ENCODE data around the gene TIGD6.
"Not testable (repeated sequence)": the region's sequence is repeated elsewhere in the genome, so short reads cannot be mapped to it uniquely, and the experiment has no call there.

Gene TIGD6

DNA sequence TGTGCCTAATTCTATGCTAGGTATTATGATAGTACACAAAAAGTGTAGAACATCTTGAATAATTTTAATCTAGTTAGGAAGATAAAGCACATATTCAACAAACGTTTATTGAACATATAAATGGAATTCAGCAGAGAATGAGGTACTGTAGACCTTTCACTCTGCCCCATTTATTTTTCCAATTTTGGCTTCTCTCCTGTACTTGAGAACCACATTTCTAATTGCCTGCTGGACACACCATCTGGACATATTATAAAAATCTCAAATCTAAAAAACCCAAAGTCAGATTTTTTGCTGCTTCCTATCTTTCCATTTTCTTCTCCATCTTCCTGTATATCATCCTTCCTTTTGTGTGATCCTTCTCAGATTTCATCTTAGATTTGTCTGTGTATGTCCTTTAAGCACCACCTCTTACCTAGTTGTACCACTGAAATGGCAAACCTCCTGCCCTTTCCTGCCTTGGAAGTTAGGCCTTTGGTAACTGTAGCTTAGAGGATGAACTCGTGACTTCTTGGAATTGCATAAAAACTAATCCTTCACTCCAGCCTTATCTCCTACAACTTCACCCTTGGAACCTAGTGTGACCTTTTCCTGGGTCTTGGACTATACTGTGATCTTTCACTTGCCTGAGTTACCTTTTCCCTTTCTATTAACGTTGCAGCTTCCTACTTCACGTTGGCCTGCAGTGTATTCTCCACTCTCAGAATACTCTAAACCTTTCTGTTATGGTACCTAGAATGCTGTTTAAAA lies 31.1 kb downstream of the TIGD6 start:
- no peak for DNase-seq (ENCODE audit: low spot score)

DNA sequence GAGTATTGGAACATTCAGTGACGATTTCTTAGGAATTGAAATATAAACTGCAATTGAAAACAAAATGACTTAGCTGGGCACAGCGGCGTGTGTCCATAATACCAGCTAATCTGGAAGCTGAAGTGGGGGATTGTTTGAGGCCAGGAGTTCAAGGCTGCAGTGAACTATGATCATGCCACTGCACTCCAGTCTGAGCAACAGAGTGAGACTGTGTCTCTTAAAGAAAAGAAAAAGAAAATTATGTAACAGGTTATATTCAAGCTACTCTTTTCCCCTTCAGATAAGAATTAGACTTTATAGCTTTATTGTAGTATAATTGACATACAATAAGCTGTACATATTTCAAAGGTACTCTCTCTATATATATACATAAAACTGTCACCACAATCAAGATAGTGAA lies 33.5 kb downstream of the TIGD6 start:
- no peak for DNase-seq (ENCODE audit: low spot score)

DNA sequence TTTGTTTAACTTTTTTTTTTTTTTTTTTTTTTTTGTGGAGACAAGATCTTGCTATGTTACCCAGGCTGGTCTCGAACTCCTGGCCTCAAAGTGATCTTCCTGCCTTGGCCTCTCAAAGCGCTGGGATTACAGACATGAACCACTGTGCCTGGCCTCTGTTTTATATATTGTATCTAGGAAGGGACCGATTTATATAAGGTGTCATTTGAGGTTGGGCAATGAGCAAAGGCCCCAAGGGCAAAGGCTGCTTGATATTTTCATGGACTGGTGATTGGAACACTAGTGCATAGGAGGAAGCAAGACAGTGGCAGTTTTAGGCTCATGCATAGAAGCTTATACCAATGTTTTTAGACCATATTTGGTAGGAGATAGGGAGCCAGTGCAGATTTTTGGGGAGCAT lies 36.7 kb downstream of the TIGD6 start:
- DNase-seq (ENCODE audit: low spot score), result no peak

DNA sequence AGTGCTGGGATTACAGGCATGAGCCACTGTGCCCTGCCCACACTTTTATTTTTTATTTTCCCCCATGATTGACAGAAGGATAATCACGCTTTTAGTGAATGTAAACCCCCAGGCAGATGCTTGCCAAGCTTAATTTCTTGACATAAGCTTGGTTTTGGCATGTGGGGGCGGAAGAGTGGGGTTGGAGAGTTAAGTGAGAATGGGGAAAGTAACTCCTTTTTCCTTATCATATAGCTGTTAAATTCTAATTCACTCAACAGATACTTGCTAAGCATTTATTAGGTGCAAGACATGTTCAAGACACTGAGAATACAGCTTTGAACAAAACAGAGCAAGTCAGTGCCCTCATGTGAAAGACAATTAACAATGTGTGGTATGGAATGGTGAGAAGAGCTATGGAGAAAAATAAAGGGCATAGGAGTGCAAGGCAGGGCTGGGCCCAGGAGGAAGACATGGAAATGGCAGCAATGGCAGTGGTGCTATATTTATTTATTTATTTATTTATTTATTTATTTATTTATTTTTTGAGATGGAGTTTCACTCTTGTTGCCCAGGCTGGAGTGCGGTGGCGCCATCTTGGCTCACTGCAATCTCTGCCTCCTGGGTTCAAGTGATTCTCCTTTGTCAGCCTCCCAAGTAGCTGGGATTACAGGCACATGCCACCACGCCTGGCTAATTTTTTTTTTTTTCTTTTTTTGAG lies 37.7 kb downstream of the TIGD6 start:
- DNase-seq (ENCODE audit: low spot score), result no peak

DNA sequence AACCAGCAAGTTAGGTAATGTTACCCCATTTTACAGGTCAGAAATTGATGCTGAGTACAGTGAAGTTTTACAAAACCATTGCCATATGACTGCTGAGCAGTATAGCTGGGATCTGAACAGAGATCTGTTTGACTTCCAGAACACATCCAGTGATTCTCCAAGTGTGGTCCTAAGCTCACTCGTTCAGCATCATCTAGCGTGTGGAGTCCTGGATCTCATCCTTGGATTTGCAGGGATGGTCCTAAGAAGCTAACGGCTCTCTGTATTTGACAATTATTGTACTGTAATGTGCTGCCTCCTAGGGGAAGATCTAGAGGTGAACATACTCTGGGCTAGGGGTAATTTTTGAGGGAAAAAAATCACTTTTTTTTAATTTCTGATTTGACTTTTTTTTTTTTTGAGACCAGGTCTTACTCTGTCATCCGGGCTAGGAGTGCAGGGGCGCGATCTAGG lies 38.5 kb downstream of the TIGD6 start:
- DNase-seq (ENCODE audit: low spot score), result peak; percentile 29

DNA sequence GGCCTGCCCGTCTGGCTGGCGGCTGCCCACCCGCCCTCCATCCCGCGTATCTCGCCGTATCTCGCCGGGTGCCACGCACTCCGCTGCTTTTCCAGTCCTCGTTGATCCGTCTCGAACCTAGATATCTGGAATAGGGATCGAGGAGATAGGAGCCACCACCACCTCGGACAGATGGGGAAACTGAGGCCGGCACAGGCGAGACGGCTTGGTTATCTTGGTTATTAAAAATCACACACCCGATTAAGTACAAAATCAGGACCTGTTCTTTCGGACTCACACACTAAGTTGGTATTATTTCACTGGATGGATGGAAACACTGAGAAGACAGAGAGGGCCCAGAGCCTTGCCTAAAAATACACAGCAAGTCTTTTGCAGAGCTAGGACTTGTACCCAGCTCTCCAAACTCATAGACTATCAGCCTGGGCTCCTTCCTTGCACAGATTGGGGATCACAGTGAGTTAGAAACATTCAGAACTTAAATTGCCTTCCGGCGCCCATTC lies 39.2 kb downstream of the TIGD6 start:
- DNase-seq (ENCODE audit: low spot score), result no peak

DNA sequence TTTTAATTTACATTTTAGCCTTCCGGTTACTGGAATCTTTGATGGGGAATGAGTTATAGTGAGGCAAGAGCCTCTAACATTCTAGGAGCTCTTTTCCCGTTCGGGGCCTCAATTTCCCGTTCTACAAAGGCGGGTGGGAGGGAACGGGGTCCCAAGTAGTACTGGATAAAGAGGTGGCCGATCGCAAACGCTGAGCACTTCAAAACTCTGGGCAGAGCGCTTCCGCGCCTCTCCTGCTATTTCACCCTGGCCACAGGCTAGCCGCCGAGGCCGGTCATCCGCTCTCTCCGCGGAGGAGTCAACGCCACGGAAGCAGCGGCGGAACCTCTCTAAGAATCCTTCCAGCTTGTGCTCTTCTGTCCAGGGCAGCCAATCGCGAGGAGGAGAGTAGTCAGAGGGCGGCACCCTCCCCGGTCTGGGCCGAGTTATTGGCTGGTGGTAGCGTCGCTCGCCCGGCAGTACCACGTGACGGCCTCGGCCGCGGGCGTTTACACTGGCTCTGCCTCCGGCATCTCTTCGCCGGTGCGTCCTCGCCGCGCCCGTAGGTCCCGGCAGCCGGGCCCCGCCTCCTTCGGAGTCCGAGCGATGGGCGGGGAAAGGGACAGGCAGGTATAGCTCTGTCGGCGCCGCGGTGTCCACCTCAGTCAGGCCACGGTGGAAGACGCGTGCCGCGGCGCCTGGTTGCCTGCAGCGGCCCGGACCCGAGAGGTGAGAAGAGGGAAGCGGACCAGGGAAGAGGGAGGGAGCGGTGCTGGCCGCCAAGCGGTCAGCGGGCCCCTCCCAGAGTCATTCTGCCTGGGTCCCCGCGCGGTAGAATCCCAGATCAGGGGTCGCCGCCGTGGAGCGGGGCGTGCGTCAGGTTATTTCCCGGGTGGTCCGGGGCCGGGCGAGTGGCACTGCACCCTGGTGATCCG lies 39.9 kb downstream of the TIGD6 start, which contains the start of gene SLC26A2:
Gene SLC26A2 (plus strand): TSS at position 487 of the 914 bp plus-strand sequence. CDS start 16,895 bp downstream, outside the sequence.
- peak; percentile 97 for DNase-seq (ENCODE audit: low spot score)

DNA sequence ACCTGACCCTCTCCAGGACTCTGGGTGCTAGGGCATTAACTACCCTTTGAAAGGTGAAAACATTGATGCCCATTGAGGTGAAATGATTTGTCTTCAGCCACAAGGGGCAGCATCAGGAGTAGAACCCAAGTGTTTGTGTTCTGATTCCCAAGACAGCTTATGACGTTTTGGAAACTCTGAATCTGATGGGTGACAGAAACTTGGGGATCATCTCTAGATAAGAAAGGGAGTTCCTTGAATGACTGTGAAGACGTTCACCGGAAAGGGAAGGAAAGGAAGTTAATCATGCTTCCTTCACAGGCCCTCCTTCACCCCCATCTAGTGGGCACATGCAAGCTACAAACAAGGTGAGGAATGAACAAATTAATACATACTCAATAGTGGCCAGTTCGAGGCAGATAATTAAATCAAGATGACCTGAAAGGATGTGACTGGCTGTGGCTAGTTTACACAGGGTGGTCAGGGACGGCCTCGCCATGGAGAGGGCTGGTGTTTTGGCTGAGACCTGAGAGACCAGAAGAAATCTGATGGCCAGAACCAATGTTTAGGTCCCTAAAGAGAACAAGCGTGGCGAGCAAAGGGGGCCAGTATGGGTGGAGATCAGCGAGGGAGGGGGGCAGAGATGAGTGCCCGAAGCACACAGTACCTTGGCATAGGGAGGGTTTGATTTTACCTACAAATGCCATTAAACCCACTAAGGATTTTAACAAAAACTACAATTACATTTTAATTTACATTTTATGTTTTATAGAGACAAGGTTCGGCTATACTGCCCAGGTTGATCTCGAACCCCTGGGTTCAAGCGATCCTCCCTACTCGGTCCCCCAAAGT lies 40.8 kb downstream of the TIGD6 start:
- peak; percentile 59 for DNase-seq (ENCODE audit: low spot score)

DNA sequence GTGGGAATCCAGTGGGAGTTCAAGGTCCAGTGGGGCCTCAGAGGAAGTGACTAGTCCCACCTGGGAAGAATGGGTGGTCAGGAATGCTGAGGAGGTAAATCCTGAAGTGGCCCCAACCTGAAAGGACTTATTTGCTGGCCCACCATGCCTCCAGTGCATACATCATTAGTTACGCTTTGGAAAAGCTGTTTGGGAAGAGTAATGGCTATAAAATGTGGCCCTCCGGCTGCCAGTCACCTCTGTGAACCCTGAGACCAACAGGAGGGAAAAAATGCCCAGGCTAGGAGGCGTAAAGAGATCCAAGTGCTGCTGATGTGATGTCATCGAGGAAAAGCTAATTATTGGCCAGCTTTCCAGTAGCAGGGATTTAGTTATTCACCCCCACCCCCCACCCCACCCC lies 42.6 kb downstream of the TIGD6 start:
- no peak for DNase-seq (ENCODE audit: low spot score)

DNA sequence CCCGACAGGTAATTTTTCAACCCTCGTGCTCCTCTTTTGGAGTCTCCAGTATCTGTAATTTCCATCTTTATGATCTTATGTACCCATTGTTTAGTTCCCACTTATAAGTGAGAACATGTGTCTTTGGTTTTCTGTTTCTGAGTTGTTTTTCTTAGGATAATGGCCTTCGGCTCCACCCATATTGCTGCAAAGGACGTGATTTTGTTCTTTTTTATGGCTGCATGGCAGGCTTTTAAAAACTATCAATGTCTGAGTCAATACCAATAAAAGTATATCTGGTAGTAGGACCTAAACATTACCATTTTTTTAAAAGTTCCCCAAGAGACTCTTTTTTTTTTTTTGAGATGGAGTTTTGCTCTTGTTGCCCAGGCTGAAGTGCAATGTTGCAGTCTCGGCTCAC lies 43.8 kb downstream of the TIGD6 start:
- DNase-seq (ENCODE audit: low spot score), result no peak

DNA sequence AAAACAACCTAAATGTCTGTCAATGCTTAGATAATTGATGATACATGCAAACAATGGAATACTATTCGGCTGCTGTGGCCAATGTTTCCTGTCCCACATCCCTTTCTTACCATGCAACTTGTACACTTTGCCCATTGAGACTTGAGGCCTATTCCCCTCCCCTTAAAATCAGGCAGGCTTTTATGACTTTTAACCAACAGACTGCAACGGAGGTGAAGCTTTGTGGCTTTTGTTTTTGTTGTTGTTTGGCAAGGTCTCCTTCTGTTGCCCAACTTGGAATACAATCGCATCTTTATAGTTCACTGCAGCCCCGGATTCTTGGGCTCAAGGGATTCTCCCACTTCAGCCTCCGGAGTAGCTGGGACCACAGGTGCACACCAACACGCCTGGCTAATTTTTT lies 45.7 kb downstream of the TIGD6 start:
- no peak for DNase-seq (ENCODE audit: low spot score)

DNA sequence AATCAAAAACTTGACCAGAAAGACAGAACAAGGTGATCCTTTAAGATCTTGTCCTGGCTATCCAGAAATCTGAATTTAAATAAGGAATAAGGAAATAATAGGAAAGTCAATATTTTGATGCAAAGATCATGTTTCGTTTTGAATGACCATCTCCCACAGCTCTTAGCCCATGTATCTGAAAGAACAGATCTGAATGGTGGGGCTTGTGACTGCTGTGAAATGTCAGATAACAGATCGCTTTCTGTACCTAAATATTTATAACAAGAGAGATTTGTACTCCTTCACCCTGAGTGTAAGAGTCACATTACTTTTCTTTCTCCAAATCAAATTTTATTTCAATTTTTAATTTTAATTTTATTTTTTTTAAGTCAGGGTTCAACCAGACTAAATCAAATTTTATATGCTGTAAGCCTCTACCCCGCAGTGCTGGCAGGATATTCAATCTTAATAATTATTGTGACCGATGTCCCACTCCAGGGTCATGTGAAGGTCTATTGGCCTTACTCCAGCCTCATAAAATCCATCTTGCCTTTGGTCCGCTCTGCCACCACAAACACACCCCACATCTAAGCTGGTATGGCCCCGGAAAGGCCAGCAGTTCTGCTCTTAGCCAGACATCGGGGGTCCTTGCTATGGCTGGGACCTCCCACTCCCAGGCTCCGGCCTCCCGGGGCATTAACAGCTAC lies 46.9 kb downstream of the TIGD6 start:
- DNase-seq (ENCODE audit: low spot score), result no peak

DNA sequence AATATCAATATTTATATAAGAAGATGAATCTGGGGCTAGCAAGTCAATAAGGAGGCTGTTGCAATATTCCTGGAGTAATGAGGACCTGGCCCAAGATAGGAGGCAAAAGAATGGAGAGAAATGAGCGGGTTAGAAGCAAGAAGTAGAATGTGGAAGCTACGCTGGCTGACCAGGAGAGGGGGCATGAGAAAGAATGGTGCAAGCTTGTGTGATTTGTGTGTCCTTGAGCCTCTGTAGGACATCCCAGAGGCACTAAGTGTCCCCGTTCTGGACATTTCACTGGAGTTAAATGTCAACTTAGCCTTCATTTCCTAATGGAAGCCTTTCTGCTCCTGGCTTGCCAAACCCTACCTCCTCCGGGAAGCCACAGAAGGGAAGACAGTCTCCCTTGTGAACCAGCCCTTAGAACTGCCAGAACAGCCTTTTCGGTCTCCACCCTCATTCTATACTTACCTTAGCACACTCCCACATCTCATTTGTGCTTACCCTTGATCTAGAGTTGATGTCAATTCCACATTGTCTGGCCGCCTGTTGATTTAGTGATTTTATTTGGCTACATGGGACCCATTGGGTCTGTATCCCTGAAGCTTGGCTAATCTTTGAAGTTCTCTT lies 49.2 kb downstream of the TIGD6 start:
- DNase-seq (ENCODE audit: low spot score), result no peak

DNA sequence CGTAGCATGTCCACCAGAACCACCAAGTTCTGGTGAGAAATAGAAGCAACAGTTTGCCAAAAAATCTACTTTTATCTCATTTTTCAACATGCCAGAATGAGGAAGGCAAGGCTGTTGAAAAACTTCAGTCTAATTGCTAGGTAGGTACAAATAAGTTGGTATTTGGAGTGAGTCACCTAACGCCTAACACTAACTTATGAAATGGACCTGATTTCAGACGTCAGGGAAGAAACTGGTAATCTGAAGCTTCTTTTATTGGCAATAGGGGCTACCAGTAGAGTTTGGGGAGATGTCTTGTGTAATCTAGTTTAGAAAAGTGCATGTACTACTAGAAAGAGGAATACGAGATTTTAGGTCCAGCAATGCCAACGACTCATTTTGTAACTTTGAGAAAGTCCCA lies 51.5 kb downstream of the TIGD6 start:
- DNase-seq (ENCODE audit: low spot score), result no peak

DNA sequence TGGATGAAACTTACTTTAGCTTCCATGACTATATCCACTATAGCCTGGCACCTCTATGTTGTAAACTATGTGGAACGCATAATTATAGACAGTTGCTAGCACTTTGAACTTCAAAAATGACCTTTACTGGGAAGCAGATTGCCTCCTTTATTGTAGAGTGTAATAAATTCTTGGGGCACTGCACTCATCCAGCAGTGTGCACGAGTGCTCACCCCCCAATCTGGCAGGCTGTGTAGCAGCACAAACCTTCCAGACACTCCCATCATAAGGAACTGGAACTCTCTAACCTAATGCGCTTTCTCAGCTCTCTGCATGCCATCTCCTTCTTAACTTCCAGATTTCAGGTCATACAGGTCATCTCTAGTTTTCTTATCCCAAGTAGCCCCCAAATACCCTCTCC lies 54.3 kb downstream of the TIGD6 start:
- DNase-seq (ENCODE audit: low spot score), result no peak

DNA sequence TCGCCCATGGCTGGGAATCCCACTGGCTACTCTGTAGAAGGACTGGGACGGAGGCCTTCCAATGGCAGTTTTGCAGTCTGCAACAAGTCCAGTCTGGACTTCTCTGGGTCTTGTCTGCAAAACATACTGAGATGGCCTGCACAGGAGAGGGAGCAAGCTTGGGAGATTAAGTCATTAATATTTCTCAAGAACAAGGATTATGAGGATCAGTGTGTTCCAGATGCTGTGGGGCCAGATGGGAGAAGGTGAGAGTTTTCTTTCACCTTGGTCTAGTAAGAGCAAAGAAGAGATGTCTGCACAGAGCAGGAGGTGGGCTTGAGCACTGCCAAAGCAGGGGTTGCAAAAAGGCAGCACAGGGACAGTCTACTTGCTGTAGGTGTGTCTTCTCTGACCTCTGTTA lies 55.8 kb downstream of the TIGD6 start, which contains the start of gene PDE6A:
Gene PDE6A (minus strand): TSS at position 128 of the 400 bp plus-strand sequence. CDS start 120 bp downstream, at position 8.
- no peak for DNase-seq (ENCODE audit: low spot score)

DNA sequence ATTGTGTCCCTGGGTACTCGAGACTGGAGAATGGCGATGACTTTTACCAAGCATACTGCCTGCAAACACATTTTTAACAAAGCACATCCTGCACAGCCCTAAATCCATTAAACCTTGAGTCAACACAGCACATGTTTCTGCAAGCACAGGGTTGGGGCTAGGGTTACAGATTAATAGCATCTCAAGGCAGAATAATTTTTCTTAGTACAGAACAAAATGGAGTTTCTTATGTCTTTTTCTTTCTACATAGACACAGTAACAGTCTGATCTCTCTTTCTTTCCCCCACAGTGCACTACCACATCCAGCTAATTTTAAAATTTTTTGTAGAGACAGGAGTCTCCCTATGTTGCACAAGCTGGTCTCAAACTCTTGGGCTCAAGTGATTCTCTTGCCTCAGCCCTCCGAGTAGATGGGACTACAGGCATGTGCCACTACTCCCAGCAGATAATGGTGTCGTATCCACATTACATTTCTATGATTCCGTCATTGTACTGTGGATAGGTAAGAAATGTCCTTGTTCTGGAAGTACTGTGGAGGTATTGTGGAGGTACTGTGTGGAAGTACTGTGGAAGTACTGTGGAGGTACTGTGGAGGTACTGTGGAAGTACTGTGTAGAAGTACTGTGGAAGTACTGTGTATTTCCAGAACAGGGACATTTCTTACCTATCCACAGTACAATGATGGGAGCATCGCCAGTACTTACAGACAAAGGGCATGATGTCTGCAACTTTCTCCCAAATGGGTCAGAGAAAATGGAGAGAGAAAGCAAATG lies 57.1 kb downstream of the TIGD6 start:
- DNase-seq (ENCODE audit: low spot score), result not testable (repeated sequence)
